Neural progenitor cell (in vitro differentiated cells): Measurements from ENCODE around the gene SPEN. TPM values are rescaled to one million over a fixed set of nuclear protein-coding genes. Genes with fewer than 3 reads are reported as not detected.

Experiments
- DNase-seq: peaks from one replicate; pipeline ENCODE4 v3.0.0-alpha.2; 2016; ENCODE audit warnings: low spot score
- H2AFZ ChIP-seq: fragments of 200-600 bp; sonication (generic); replicated peaks from 2 replicates; pipeline ENCODE4 v1.6.1; 2016; ENCODE audit warnings: antibody characterized with exemption
- H3F3A ChIP-seq: fragments of 200-600 bp; sonication (generic); 2 replicates; pipeline ENCODE4 v1.6.1; 2016; ENCODE audit warnings: antibody characterized with exemption, low read depth
- H3K27ac ChIP-seq: fragments of 200-600 bp; sonication (generic); 2 replicates; pipeline ENCODE4 v1.5.1; 2016; ENCODE audit warnings: mild to moderate bottlenecking
- H3K27me3 ChIP-seq: fragments of 200-600 bp; sonication (generic); 2 replicates; pipeline ENCODE4 v1.6.1; 2016; ENCODE audit warnings: mild to moderate bottlenecking, moderate library complexity
- H3K36me3 ChIP-seq: fragments of 200-600 bp; sonication (generic); 2 replicates; pipeline ENCODE4 v1.5.1; 2016
- H3K4me1 ChIP-seq: fragments of 200-600 bp; sonication (generic); 2 replicates; pipeline ENCODE4 v1.6.1; 2016; ENCODE audit warnings: mixed run types
- H3K4me2 ChIP-seq: fragments of 200-600 bp; sonication (generic); 2 replicates; pipeline ENCODE4 v1.6.1; 2016
- H3K4me3 ChIP-seq: fragments of 200-600 bp; sonication (generic); 2 replicates; pipeline ENCODE4 v1.5.1; 2016
- H3K79me2 ChIP-seq: fragments of 200-600 bp; sonication (generic); 2 replicates; pipeline ENCODE4 v1.6.1; 2016; ENCODE audit warnings: low read depth
- H3K9ac ChIP-seq: fragments of 200-600 bp; sonication (generic); 2 replicates; pipeline ENCODE4 v1.6.1; 2016
- H3K9me3 ChIP-seq: fragments of 200-600 bp; sonication (generic); 2 replicates; pipeline ENCODE4 v1.5.1; 2016; ENCODE audit warnings: low read depth
- H4K20me1 ChIP-seq: fragments of 200-600 bp; sonication (generic); 2 replicates; pipeline ENCODE4 v1.6.1; 2016; ENCODE audit warnings: low read depth
- H3K27ac Mint-ChIP-seq: 3 replicates; pipeline ENCODE4 v1.8.0; 2021; ENCODE audit warnings: mixed read lengths
- H3K27me3 Mint-ChIP-seq: 2 replicates; pipeline ENCODE4 v1.8.0; 2022; ENCODE audit warnings: low read depth, mild to moderate bottlenecking, inconsistent platforms, moderate library complexity, mixed read lengths; ENCODE audit not compliant: insufficient read depth
- H3K36me3 Mint-ChIP-seq: 3 replicates; pipeline ENCODE4 v1.8.0; 2021; ENCODE audit warnings: mixed read lengths
- H3K4me1 Mint-ChIP-seq: 3 replicates; pipeline ENCODE4 v1.8.0; 2021; ENCODE audit warnings: mixed read lengths
- H3K4me3 Mint-ChIP-seq: 3 replicates; pipeline ENCODE4 v1.8.0; 2021; ENCODE audit warnings: mild to moderate bottlenecking, moderate library complexity, mixed read lengths
- H3K9me3 Mint-ChIP-seq: 3 replicates; pipeline ENCODE4 v1.8.0; 2020; ENCODE audit warnings: mixed read lengths
- EZH2 ChIP-seq: fragments of 200-600 bp; sonication (generic); IDR thresholded peaks from 2 replicates; pipeline ENCODE4 v1.6.1; 2017; ENCODE audit warnings: antibody characterized with exemption, mild to moderate bottlenecking, moderate library complexity
- EZH2phosphoT487 ChIP-seq: fragments of 200-600 bp; sonication (generic); IDR thresholded peaks from 2 replicates; pipeline ENCODE4 v1.6.1; 2017; ENCODE audit warnings: antibody characterized with exemption
- total RNA-seq: library from RNA; depleted of rRNA; stranded (reverse); fragments of >200 nt; gene quantifications from 2 replicates; pipeline ENCODE4 v1.2.3, GENCODE V29; 2015; ENCODE audit warnings: low replicate concordance
- TF ChIP-seq, protein P1 (sequence below): fragments of 200-600 bp; sonication (generic); IDR thresholded peaks from 2 replicates; pipeline ENCODE4 v1.5.1; 2017; ENCODE audit warnings: antibody characterized with exemption, mild to moderate bottlenecking

The SPEN gene
- total RNA-seq, 1 donor from 2014 or later: 59.6 TPM

DNA sequence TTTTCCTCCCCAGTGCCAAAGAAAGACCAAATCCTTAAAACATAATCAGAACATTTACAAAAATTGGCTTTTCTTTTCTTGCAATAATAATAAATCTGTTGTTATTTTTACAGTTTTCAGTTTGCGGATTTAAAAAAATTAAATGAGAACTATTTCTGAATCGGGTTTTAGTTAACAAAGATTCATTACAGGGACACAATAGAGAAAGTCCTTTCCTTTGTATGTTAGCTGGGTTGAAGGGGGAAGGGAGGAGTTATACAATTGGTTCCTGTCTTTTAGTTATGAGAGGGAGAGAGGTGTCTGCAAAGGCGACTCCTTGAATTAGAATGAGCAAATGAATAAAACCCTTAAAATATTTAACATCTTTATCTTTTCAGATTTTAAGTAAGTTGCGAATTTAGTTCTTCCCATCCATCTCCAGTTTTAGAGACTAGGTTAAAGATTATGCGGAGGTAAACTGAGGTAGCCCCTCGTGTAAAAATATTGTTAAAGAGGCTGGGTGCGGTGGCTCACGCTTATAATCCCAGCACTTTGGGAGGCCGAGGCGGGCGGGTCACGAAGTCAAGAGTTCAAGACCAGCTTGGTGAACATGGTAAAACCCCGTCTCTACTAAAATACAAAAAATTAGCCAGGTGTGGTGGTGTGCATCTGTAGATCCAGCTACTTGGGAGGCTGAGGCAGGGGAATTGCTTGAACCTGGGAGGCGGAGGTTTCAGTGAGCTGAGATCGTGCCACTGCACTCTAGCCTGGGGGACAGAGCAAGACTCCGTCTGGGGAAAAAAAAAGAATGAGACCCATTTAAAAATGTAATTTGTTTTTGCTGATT lies 3.9 kb downstream of the SPEN start:
- DNase-seq: peak; percentile 60
- Mint-ChIP-seq H3K27ac (peak overlapping the region; percentile 87), H3K27me3 (peaks cover 7% of the 10 kb centered on the region), H3K9me3 (no peaks in the 10 kb centered on the region), H3K4me3 (peak overlapping the region; percentile 99), H3K4me1 (peaks cover 36% of the 10 kb centered on the region), H3K36me3 (peaks cover 5% of the 10 kb centered on the region)
- Histone ChIP-seq H4K20me1 (peaks cover 17% of the 10 kb centered on the region), H3K9me3 (no peaks in the 10 kb centered on the region), H3K79me2 (peaks cover 93% of the 10 kb centered on the region), H3K4me3 (peak overlapping the region; percentile 84), H3K36me3 (no peaks in the 10 kb centered on the region), H3F3A (peaks cover 47% of the 10 kb centered on the region), H3K27ac (peak overlapping the region; percentile 94), H3K9ac (no peak overlapping the region), H3K4me2 (peak overlapping the region; percentile 82), H2AFZ (no peak overlapping the region), H3K27me3 (no peaks in the 10 kb centered on the region), H3K4me1 (peaks cover 22% of the 10 kb centered on the region)
- TF ChIP-seq, protein P1, sequence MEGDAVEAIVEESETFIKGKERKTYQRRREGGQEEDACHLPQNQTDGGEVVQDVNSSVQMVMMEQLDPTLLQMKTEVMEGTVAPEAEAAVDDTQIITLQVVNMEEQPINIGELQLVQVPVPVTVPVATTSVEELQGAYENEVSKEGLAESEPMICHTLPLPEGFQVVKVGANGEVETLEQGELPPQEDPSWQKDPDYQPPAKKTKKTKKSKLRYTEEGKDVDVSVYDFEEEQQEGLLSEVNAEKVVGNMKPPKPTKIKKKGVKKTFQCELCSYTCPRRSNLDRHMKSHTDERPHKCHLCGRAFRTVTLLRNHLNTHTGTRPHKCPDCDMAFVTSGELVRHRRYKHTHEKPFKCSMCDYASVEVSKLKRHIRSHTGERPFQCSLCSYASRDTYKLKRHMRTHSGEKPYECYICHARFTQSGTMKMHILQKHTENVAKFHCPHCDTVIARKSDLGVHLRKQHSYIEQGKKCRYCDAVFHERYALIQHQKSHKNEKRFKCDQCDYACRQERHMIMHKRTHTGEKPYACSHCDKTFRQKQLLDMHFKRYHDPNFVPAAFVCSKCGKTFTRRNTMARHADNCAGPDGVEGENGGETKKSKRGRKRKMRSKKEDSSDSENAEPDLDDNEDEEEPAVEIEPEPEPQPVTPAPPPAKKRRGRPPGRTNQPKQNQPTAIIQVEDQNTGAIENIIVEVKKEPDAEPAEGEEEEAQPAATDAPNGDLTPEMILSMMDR: no peak
- TF ChIP-seq EZH2 (no peak), EZH2phosphoT487 (no peak)

DNA sequence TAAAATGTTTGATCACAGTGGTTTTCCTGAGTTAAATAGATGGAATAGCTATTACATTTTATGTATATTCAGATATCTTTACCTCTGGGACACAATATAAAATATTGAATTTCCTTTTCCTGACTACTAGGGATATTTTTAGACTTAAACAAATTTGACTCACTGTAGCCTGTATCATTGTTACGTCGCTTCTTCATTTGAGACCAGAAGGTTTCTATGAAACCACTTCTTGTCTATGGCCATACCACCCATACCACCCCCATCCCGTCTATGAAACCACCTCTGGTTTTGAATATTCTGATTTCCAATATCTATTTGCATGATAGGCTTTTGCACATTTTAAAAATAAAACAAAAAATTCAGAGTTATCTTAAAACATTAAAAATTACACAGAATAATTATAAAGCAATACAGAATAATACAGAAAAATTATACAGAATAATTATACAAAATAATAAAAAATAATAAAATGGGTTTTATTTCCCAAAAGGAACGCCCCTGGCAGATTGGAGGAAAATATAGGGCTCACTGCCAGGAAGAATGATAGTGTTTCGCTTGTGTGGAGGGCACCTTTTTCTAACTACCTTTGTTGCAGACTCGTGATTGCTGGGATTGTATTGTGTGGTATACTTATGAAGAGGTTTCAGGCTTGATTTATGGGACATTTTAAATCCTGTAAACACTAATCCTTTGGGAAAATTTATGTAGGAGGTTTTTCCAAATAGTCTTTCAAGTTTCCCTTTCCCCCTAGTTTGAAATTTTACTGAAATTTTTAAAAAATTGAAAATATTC lies 4.7 kb downstream of the SPEN start:
- H3K4me3 Mint-ChIP-seq: no peak overlapping the region
- H3K9me3 Mint-ChIP-seq: no peaks in the 10 kb centered on the region
- peaks cover 23% of the 10 kb centered on the region for H4K20me1 ChIP-seq
- no peak overlapping the region for H3K4me3 ChIP-seq
- no peak overlapping the region for H3K27ac Mint-ChIP-seq
- H3F3A ChIP-seq: peaks cover 38% of the 10 kb centered on the region
- H3K36me3 Mint-ChIP-seq: peaks cover 9% of the 10 kb centered on the region
- no peaks in the 10 kb centered on the region for H3K27me3 ChIP-seq
- H3K4me2 ChIP-seq: no peak overlapping the region
- peaks cover 31% of the 10 kb centered on the region for H3K4me1 Mint-ChIP-seq
- H3K27ac ChIP-seq: no peak overlapping the region
- peaks cover 7% of the 10 kb centered on the region for H3K27me3 Mint-ChIP-seq
- H3K36me3 ChIP-seq: no peaks in the 10 kb centered on the region
- H3K4me1 ChIP-seq: peaks cover 22% of the 10 kb centered on the region
- no peak for TF ChIP-seq EZH2phosphoT487
- no peak for TF ChIP-seq EZH2
- TF ChIP-seq, protein P1: no peak
- no peak overlapping the region for H2AFZ ChIP-seq
- H3K9me3 ChIP-seq: no peaks in the 10 kb centered on the region
- peaks cover 93% of the 10 kb centered on the region for H3K79me2 ChIP-seq
- DNase-seq: no peak
- H3K9ac ChIP-seq: no peak overlapping the region

DNA sequence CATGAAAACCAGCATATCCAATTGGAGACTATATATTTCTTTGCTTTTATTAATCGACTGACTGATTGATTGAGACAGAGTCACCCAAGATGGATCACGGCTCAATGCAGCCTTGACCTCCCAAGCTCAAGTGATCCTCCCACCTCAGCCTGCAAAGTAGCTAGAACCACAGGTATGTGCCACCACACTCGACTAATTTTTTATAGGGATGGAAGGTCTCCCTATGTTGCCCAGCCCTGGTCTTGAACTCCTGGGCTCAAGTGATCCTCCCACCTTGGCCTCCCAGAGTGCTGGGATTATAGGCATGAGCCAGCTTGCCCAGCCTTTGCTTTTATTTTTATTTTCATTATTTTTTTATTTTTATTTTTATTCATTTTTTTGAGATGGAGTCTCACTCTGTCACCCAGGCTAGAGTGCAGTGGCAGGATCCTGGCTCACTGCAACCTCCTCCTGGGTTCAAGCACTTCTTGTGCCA lies 5.4 kb downstream of the SPEN start:
- no peak overlapping the region for H3K4me3 Mint-ChIP-seq
- no peak overlapping the region for H3K27ac Mint-ChIP-seq

More for the DNA sequence above, 5.4 kb downstream of the SPEN start:
- Histone ChIP-seq H3K4me3 (no peak overlapping the region), H3K27me3 (no peaks in the 10 kb centered on the region), H3K79me2 (peaks cover 98% of the 10 kb centered on the region), H2AFZ (no peak overlapping the region), H4K20me1 (peaks cover 23% of the 10 kb centered on the region), H3K36me3 (no peaks in the 10 kb centered on the region), H3K9ac (no peak overlapping the region), H3K4me2 (no peak overlapping the region), H3K9me3 (no peaks in the 10 kb centered on the region), H3K4me1 (peaks cover 22% of the 10 kb centered on the region), H3K27ac (no peak overlapping the region), H3F3A (peaks cover 38% of the 10 kb centered on the region)
- Mint-ChIP-seq H3K36me3 (peaks cover 9% of the 10 kb centered on the region), H3K27me3 (peaks cover 7% of the 10 kb centered on the region), H3K4me1 (peaks cover 31% of the 10 kb centered on the region), H3K9me3 (no peaks in the 10 kb centered on the region)
- TF ChIP-seq EZH2 (no peak), EZH2phosphoT487 (no peak)
- TF ChIP-seq, protein P1: no peak
- DNase-seq: no peak
